Effector memory CD8-positive, alpha-beta T cell (primary cell): Measurements from ENCODE around the gene GPR176.
A peak's percentile ranks its signal among the peaks of the same experiment; 100 is the strongest.

Source experiments
- ATAC-seq: fragments of 150-1000 bp; cut with Tn5 transposase; replicated peaks from 2 replicates; pipeline ENCODE4 v1.10.0; 2021; ENCODE audit warnings: mild to moderate bottlenecking, moderate library complexity
- DNase-seq, 3 experiments: peaks; one replicate each; pipeline ENCODE4 v3.0.0; 2021
- H3K27ac Mint-ChIP-seq, 2 donors: one replicate each; pipeline ENCODE4 v1.8.0; 2022; ENCODE audit warnings: mild to moderate bottlenecking in 2 of 2, mixed read lengths in 2 of 2, moderate library complexity in 2 of 2
- H3K27me3 Mint-ChIP-seq, 2 donors: one replicate each; pipeline ENCODE4 v1.8.0; 2022; ENCODE audit warnings: mixed read lengths in 2 of 2
- H3K36me3 Mint-ChIP-seq: one replicate; pipeline ENCODE4 v1.8.0; 2022; ENCODE audit warnings: mild to moderate bottlenecking, moderate library complexity, mixed read lengths; ENCODE audit not compliant: insufficient read depth
- H3K4me1 Mint-ChIP-seq, 2 donors: one replicate each; pipeline ENCODE4 v1.8.0; 2022; ENCODE audit warnings: low read depth in 2 of 2, mixed read lengths in 2 of 2
- H3K4me3 Mint-ChIP-seq, 2 donors: one replicate each; pipeline ENCODE4 v1.8.0; 2022; ENCODE audit warnings: mild to moderate bottlenecking in 2 of 2, mixed read lengths in 2 of 2, moderate library complexity in 2 of 2
- H3K9me3 Mint-ChIP-seq, 2 donors: one replicate each; pipeline ENCODE4 v1.8.0; 2022; ENCODE audit warnings: mixed read lengths in 2 of 2

The GPR176 gene

DNA sequence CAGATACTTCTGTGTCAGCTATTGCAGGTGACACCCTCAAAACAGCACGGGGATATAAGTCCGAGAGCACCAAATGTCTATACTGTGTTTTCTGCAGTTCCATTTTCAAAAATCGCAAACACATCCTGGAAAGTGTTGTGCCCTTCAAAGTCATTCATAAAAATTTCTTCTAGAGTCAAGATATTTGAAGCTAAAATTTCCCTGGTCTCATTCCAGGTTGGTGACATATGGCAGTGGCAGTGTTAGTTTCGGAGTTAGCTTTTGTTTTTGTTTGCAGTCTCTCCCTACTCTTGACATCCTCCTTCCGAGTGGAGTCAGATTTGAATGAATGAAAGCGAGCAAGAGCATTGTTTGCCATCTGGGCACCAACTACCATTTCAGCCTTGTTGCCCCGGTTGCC lies 134.2 kb downstream of the GPR176 start:
- peak overlapping the region in 1 of 2 donors; percentile 35 for H3K27ac Mint-ChIP-seq
- ATAC-seq (no peak), DNase-seq (no peak)
- peak overlapping the region in 1 of 2 donors; percentile 22 for H3K4me3 Mint-ChIP-seq
- H3K27me3 Mint-ChIP-seq, result no peaks in the 10 kb centered on the region
- H3K4me1 Mint-ChIP-seq, result peaks cover 18 to 34% of the 10 kb centered on the region in 2 donors
- peaks cover 11% of the 10 kb centered on the region for H3K36me3 Mint-ChIP-seq
- no peaks in the 10 kb centered on the region for H3K9me3 Mint-ChIP-seq

DNA sequence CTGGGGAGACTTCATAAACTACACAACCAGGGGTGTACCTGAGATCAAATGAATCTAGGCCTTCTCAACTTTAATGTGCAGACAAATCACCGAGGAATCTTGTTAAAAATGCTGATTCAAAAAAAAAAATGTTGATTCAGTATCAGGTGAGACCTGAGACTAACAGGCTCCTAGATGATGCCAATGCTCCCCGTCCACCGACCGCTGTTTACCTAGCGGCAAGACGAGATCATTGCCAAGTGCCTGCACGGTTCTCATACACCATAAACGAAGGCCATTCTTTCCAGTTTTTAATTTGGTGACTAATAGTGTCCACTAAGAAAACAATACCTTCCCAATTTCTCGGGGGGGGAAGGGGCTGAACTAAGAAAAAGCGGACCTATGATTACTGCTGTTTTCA lies 134.9 kb downstream of the GPR176 start:
- no peak for ATAC-seq
- H3K36me3 Mint-ChIP-seq, result peaks cover 11% of the 10 kb centered on the region
- H3K9me3 Mint-ChIP-seq, result no peaks in the 10 kb centered on the region
- peak overlapping the region; percentile 52 to 60 for H3K4me3 Mint-ChIP-seq
- no peaks in the 10 kb centered on the region for H3K27me3 Mint-ChIP-seq
- H3K4me1 Mint-ChIP-seq, result peaks cover 18 to 34% of the 10 kb centered on the region in 2 donors
- H3K27ac Mint-ChIP-seq, result peak overlapping the region in 1 of 2 donors; percentile 80
- DNase-seq, result no peak

DNA sequence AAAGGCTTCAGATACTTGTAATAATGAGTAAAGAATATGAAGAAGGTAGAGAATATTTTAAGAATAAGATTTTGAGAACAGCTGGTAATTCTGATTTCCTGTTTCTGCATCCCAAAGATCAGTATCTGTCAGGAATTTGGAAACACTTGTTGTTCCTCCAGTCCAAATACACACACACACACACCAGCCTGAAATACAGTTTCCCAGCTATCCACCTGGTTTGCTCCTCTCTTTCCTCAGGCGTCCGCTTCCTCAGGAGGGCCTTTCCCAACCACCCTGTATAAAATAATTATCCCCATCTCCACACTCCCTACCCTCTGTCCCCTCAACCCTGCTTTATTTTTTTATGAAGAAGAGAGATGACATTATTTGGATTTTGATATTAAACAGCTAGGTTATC lies 135.4 kb downstream of the GPR176 start:
- ATAC-seq (no peak), DNase-seq (no peak)
- peaks cover 18 to 34% of the 10 kb centered on the region in 2 donors for H3K4me1 Mint-ChIP-seq
- no peaks in the 10 kb centered on the region for H3K9me3 Mint-ChIP-seq
- peak overlapping the region in 1 of 2 donors; percentile 80 for H3K27ac Mint-ChIP-seq
- H3K36me3 Mint-ChIP-seq, result peaks cover 11% of the 10 kb centered on the region
- H3K27me3 Mint-ChIP-seq, result no peaks in the 10 kb centered on the region
- H3K4me3 Mint-ChIP-seq, result peak overlapping the region; percentile 52 to 60

DNA sequence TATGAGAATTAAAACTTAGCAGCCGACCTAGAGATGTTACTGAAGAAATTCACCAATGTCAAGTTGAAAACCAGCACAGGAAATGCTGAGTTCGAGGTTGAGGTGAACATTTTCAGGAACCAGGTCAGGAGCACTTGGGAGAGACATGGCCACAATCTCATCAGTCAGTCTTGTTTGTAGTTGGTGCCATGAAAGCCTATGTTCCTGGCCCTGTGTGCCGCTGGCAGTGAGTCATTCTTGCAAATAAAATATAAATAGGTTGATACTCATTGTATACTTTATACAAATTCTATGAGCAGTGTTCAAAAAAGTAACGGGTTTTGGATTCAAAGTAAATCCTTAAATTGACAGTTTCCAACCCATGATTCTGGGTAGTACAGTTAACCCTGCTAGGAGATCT lies 135.9 kb downstream of the GPR176 start:
- Mint-ChIP-seq H3K27me3 (no peaks in the 10 kb centered on the region), H3K36me3 (peaks cover 11% of the 10 kb centered on the region), H3K9me3 (no peaks in the 10 kb centered on the region), H3K4me1 (peaks cover 18 to 34% of the 10 kb centered on the region in 2 donors), H3K4me3 (peak overlapping the region; percentile 83 to 97), H3K27ac (peak overlapping the region; percentile 80 to 96)
- DNase-seq, result no peak
- ATAC-seq, result no peak

DNA sequence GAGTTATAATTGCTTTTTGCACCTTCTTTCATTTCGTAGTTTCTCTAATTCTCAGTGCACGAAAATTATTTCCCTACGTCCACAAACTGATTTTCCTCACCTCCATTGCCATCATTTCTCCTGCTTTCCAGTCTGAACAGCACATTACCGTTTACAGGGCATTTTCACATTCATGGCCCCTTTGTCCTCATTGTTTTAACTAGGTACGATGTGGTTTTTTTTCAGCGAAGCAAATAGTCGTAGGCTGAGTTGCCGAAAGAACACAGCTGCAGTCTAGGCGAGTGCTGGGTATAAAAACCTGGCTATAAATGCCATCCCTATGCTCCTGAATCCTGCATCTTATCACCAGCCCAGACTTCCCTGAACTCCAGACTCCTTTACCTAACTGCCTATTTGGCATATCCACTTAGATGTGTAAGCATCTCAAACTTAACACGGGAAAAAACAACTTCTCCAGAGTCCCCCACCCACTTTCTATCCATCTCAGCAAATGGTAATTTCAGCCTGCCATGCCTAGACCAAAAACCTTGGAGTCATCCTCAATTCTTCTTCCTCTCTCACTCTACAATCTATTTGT lies 136.7 kb downstream of the GPR176 start:
- H3K4me3 Mint-ChIP-seq, result peak overlapping the region; percentile 83 to 97
- peaks cover 11% of the 10 kb centered on the region for H3K36me3 Mint-ChIP-seq
- peaks cover 18 to 34% of the 10 kb centered on the region in 2 donors for H3K4me1 Mint-ChIP-seq
- ATAC-seq (no peak), DNase-seq (no peak)
- H3K9me3 Mint-ChIP-seq, result no peaks in the 10 kb centered on the region
- peak overlapping the region; percentile 80 to 96 for H3K27ac Mint-ChIP-seq
- H3K27me3 Mint-ChIP-seq, result no peaks in the 10 kb centered on the region

DNA sequence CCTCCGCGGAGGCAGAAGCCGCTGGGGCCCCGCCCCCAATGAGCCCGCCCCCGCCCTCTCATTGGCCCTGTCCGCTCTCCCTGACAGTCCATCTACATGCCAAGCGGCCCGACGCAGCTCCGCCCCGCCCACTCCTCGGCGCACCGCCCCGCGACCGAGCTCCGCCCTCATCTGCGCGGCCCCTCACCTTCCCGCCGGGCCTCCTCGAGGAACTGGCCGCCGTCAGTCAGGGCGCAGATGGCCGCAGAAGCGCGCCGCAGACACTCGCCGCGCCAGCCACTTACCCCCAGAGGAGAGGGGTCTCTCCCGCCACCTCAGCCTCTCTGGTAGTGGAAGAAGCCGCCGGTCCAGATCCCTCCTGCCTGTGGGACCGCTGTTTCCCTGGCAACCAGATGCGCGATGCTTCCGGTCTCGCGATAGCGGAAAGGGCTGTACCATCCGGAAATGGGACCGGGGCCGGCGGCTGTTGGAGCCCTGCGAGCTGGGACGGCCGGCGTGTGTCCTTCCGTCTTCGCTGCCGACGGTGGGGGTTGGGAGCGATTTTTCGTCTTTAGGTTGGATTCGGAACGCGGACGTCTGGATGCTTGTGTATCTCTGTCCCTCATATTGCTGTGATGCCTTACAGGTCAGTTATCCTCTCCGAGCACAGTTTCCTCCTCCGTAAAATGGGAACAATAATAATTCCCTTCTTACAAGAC lies 137.5 kb downstream of the GPR176 start, which contains the start of gene FSIP1:
TSS of gene FSIP1 (minus strand) at position 401 of the 698 bp plus-strand sequence. CDS start 6,317 bp downstream, outside the sequence.
- ATAC-seq (peak; percentile 97), DNase-seq (peak; percentile 93 to 98 (median 96))
- Mint-ChIP-seq H3K27ac (peak within 1 kb of the TSS; percentile 80 to 96), H3K36me3 (peaks cover 11% of the 10 kb centered on the region), H3K4me1 (peaks cover 18 to 34% of the 10 kb centered on the region in 2 donors), H3K27me3 (peaks cover 0 to 2% of the 10 kb centered on the region in 2 donors), H3K4me3 (peak within 1 kb of the TSS; percentile 83 to 97), H3K9me3 (no peaks in the 10 kb centered on the region)

DNA sequence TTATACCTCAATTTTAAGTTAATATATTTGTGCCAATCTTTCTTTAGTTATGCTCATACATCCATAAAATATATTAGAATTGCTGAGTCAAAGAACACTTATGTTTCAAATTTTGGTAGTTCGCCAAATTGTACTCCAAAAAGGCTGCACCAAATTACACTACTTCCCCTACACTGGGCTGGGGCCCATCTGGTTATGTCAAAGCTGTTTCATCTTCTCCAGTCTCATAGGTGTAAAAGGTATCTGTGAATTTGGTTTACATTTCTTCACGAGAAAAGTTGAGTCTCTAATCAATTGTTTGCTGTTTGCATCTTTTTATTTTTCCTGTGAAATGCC lies 138.1 kb downstream of the GPR176 start:
- Mint-ChIP-seq H3K27me3 (peaks cover 5 to 8% of the 10 kb centered on the region in 2 donors), H3K4me3 (peak overlapping the region; percentile 83 to 97), H3K27ac (peak overlapping the region; percentile 80 to 96), H3K9me3 (no peaks in the 10 kb centered on the region), H3K4me1 (peaks cover 20 to 34% of the 10 kb centered on the region in 2 donors), H3K36me3 (peaks cover 11% of the 10 kb centered on the region)
- no peak for DNase-seq
- no peak for ATAC-seq

DNA sequence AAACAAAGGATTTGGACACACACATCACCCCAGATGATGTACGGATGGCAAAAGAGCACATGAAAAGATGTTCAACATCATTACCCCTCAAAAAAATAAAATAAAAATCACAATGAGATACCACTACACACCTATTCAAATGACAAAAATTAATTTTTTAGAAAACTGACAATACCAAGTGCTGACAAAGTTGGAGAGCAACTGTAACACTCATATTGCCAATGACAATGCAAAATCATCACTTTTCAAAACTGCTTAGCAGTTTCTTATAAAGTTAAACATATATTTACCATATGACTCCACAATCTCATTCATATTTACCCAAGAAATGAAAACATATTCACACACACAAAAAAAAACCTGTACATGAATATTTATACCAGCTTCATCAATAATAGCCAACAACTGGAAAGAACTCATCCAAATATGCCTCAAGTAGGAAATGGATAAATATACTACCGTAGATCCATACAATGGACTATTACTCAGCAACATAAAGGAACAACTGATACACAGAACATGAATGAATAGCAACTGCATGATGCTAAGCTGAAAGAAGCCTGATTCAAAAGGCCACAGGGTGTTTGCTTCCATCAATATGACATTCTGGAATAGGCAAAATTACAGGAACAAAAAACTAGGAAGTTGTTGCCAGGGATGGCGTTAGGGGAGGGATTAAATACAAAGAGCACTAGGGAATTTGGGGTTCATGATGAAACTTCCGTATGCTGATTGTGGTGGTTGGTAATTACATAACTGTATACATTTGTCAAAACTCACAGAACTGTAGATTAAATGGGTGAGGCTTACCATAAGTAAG lies 138.7 kb downstream of the GPR176 start:
- ATAC-seq, result no peak
- Mint-ChIP-seq H3K4me1 (peaks cover 19 to 30% of the 10 kb centered on the region in 2 donors), H3K9me3 (no peaks in the 10 kb centered on the region), H3K27me3 (peaks cover 6 to 11% of the 10 kb centered on the region in 2 donors), H3K36me3 (peaks cover 11% of the 10 kb centered on the region), H3K27ac (peak overlapping the region; percentile 35 to 96), H3K4me3 (peak overlapping the region; percentile 83 to 97)
- no peak for DNase-seq

DNA sequence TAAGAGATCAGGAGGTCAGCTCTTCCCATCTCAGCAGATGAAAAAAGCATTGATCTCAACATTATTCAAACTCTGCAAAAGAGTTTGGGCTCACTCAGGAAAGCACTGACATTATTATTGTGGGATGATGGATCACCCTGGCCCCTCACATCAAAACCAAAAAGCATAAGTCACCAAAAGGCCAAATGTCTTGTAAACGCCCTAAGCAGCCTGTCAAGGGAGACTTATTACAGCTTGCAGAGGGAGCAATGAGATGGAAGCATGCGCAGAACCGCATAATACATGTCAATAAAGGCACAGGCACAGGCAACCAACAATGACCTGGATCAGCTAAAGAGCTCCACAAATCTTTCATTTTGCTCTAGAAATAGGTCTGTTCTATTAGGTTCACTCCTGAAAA lies 142.0 kb downstream of the GPR176 start:
- peaks cover 15% of the 10 kb centered on the region for H3K36me3 Mint-ChIP-seq
- H3K9me3 Mint-ChIP-seq, result no peaks in the 10 kb centered on the region
- no peak overlapping the region for H3K4me3 Mint-ChIP-seq
- peaks cover 6 to 11% of the 10 kb centered on the region in 2 donors for H3K27me3 Mint-ChIP-seq
- ATAC-seq (no peak), DNase-seq (no peak)
- no peak overlapping the region for H3K27ac Mint-ChIP-seq
- peaks cover 6 to 8% of the 10 kb centered on the region in 2 donors for H3K4me1 Mint-ChIP-seq

DNA sequence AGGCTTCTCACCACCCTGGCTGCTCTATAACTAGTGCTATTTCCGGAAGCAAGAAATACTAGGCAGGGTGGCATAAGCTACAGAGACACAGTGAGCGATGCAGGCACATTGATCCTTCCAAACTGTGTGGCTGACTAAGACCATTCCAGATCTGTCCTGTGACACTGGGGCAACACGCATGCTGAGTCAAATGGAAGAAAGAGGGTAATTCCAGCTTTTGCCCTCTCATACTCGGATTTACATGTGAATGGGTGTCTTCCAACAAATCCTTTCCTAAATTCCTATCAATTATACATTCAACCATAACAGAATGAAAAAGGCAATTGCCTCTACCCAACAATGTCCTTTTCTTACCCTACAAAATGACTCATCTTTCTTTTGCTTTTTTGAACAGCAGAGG lies 142.6 kb downstream of the GPR176 start:
- H3K9me3 Mint-ChIP-seq, result no peaks in the 10 kb centered on the region
- H3K27me3 Mint-ChIP-seq, result peaks cover 6 to 11% of the 10 kb centered on the region in 2 donors
- DNase-seq (no peak), ATAC-seq (no peak)
- H3K4me1 Mint-ChIP-seq, result peaks cover 6 to 8% of the 10 kb centered on the region in 2 donors
- no peak overlapping the region for H3K27ac Mint-ChIP-seq
- H3K36me3 Mint-ChIP-seq, result peaks cover 10% of the 10 kb centered on the region
- no peak overlapping the region for H3K4me3 Mint-ChIP-seq

DNA sequence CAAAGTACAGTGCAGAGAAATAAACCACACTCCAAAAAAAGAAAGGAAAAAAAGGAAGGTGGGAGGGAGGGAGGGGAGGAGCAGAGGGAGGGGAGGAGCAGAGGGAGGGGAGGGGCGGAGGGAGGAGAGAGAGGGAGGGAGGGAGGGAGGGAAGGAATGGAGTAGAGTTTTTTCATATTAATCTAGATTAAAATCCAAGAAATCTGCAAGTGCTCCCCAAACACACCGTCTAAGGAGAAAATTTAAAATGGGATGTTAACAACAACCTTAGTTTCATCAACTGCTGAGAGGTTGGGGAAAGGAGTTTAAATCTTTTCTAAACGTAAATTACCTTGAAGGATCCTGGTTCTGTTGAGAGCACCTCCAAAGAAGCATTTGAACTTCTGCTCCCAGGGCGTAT lies 144.0 kb downstream of the GPR176 start:
- ATAC-seq (no peak), DNase-seq (no peak)
- Mint-ChIP-seq H3K27me3 (peaks cover 6 to 11% of the 10 kb centered on the region in 2 donors), H3K27ac (no peak overlapping the region), H3K36me3 (peaks cover 5% of the 10 kb centered on the region), H3K4me3 (no peak overlapping the region), H3K4me1 (peaks cover 0 to 8% of the 10 kb centered on the region in 2 donors), H3K9me3 (no peaks in the 10 kb centered on the region)

DNA sequence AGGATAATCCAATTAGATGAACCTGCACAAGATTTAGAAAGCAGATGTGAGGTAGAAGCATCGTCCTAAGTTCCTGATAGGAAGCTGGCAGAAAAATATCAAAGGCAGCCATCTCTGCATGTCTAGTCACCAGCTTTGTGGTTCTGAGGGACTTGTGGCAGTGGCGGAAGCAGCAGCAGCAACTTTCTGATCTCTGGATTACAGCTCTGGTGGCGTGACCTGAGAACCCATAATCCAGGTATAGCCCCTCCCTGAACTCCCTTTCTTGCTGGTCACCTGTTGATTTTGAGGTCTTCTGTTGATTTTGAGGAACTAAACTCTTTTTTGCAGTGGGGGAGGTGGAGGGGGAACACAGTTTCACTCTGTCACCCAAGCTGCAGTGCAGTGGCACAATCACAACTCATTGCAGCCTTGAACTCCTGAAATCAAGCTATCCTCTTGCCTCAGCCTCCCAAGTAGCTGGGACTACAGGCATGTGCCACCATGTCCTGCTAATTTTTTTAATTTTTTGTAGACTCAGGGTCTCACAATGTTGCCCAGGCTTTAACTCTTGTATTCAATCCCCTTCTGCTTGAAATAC lies 145.3 kb downstream of the GPR176 start:
- Mint-ChIP-seq H3K27me3 (peaks cover 6 to 11% of the 10 kb centered on the region in 2 donors), H3K4me1 (peaks cover 0 to 8% of the 10 kb centered on the region in 2 donors), H3K27ac (peak overlapping the region in 1 of 2 donors; percentile 49), H3K36me3 (peaks cover 5% of the 10 kb centered on the region), H3K4me3 (peak overlapping the region; percentile 8 to 43), H3K9me3 (no peaks in the 10 kb centered on the region)
- ATAC-seq (peak; percentile 95), DNase-seq (peak; percentile 11 to 26 (median 21))
